HG02885 (cell line): ENCODE results near the gene PDK3.
A peak's percentile ranks its signal among the peaks of the same experiment; 100 is the strongest.

Experiments
- ATAC-seq: cut with Tn5 transposase; IDR thresholded peaks from one replicate; pipeline ENCODE4 v1.9.1; 2021; ENCODE audit warnings: mild to moderate bottlenecking; ENCODE audit not compliant: unreplicated experiment, poor library complexity

PDK3 gene

GRCh38 chrX:24480400-24480865 lies 15.3 kb downstream of the PDK3 start:
- peak; percentile 33 for ATAC-seq

- no peak for ATAC-seq
Observed at GRCh38 chrX:24482823-24483415, 17.8 kb downstream of the PDK3 start.

GRCh38 chrX:24483596-24483995 lies 18.5 kb downstream of the PDK3 start:
- no peak for ATAC-seq

- no peak for ATAC-seq
Observed at GRCh38 chrX:24485323-24485722, 20.2 kb downstream of the PDK3 start.

- no peak for ATAC-seq
Observed at GRCh38 chrX:24485976-24486680, 21.0 kb downstream of the PDK3 start.

- no peak for ATAC-seq
Observed at GRCh38 chrX:24487571-24487970, 22.5 kb downstream of the PDK3 start.

- no peak for ATAC-seq
Observed at GRCh38 chrX:24491741-24492140, 26.7 kb downstream of the PDK3 start.

GRCh38 chrX:24493740-24494581 lies 28.9 kb downstream of the PDK3 start:
- ATAC-seq = no peak

- ATAC-seq = no peak
Observed at GRCh38 chrX:24494647-24495075, 29.6 kb downstream of the PDK3 start.

GRCh38 chrX:24495700-24496099 lies 30.6 kb downstream of the PDK3 start:
- no peak for ATAC-seq

GRCh38 chrX:24498181-24498580 lies 33.1 kb downstream of the PDK3 start:
- ATAC-seq = no peak

- ATAC-seq = peak; percentile 66
Observed at GRCh38 chrX:24498975-24499374, 33.9 kb downstream of the PDK3 start.

GRCh38 chrX:24506082-24506481 lies 41.0 kb downstream of the PDK3 start:
- ATAC-seq = peak; percentile 69

- no peak for ATAC-seq
Observed at GRCh38 chrX:24508375-24508774, 43.3 kb downstream of the PDK3 start.

GRCh38 chrX:24513416-24513815 lies 48.3 kb downstream of the PDK3 start:
- ATAC-seq = peak; percentile 98

GRCh38 chrX:24515447-24515846 lies 50.4 kb downstream of the PDK3 start:
- no peak for ATAC-seq

GRCh38 chrX:24520472-24520871 lies 55.4 kb downstream of the PDK3 start:
- ATAC-seq = no peak

GRCh38 chrX:24525455-24525854 lies 60.4 kb downstream of the PDK3 start:
- no peak for ATAC-seq

- ATAC-seq = no peak
Observed at GRCh38 chrX:24526616-24527015, 61.5 kb downstream of the PDK3 start.

GRCh38 chrX:24528605-24529004 lies 63.5 kb downstream of the PDK3 start:
- ATAC-seq = no peak

- no peak for ATAC-seq
Observed at GRCh38 chrX:24536551-24536950, 71.5 kb downstream of the PDK3 start.
